GM20431 (cell line): ENCODE measurements around the gene PXYLP1.

Experiments used
- in situ Hi-C: fragments of 300-500 bp; cut with MseI, MboI; formaldehyde crosslinking; loops from one replicate; pipeline ENCODE4 v1.15.0; 2020; ENCODE audit warnings: low sequenced_read_pairs; ENCODE audit not compliant: unreplicated experiment

Gene PXYLP1

DNA sequence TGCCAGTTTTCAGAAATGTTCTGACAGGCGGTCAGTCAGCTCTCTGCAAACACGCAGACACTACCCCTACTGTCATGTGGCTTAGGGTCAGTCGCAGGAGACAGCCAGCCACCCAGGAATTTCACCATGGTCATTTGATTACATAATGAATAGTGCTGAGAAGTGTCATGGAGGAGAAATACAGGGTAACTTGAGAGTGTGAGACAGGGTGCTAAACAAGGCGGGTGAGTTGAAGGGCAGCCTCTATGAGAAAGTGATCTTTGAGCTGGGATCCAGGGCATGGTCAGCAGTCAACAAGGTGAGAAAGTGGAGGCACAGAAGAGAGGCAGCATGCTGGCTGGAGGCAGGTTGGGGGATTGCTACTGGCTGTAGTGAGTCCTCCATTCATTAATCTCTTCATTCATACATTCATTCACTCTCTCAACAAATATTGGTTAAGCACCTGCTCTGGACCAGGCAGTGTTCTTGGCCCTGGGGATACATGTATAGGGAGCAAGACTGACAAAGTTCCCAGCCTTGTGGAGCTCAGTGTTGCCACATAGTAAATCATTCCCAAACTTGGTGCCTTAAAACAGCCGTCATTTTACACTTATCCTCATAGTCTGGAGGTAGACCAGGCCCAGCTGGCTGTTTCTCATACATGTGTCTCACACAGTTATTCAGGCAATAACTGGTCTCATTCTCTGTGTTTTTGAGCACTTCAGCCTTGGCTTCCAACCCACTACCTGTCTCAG lies 14.8 kb downstream of the PXYLP1 start:
- in situ Hi-C loops: no loop called here

DNA sequence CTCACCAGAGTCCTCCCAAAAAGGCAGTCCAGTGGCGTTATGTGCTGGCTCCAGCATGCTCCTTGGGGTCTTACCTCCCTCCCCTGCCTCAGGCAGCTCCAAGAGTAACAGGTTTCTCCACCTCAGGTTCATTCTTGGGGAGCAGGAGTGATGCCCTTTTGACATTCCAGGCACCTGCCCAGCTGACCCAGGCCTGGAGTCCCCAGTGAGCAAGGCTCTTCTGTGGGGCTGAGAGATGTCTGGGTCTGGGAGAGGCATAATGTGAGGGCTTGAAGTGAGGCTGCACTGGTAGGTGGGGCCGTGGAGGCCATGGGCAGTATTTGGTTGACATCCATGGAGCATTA lies 15.3 kb downstream of the PXYLP1 start:
- in situ Hi-C loops: no loop called here

DNA sequence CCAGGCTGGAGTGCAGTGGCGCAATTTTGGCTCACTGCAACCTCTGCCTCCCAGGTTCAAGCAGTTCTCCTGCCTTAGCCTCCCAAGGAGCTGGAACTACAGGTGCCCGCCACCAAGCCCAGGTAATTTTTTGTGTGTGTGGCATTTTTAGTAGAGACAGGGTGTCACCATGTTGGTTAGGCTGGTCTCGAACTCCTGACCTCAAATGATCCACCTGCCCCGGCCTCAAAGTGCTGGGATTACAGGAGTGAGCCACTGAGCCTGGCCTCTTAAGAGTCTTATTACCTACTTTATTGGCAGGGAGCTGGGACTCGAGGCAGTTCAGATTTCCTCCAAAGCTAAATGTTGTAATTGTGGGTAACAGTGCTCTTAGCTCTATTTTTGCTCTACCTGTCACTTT lies 16.4 kb downstream of the PXYLP1 start:
- in situ Hi-C loops: no loop called here

DNA sequence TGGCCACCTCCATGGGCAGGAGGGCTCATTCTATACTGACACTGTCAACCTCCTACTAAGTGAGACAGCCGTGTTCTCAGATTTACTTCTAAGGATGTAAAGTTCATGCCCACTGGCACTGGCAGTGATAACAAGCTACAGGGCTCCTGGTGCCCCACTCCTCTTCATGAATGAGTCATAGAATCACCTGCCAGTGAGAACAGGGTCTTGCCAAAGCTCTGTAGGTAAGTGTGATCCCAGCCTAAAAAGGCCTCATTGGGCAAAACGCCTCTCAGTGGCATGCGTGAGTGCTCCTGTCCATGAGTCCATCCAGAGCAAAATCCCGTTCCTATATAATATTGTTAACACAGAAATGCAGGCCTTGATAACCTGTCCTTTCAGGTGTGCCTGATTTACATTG lies 17.4 kb downstream of the PXYLP1 start:
- in situ Hi-C loops: no loop called here

DNA sequence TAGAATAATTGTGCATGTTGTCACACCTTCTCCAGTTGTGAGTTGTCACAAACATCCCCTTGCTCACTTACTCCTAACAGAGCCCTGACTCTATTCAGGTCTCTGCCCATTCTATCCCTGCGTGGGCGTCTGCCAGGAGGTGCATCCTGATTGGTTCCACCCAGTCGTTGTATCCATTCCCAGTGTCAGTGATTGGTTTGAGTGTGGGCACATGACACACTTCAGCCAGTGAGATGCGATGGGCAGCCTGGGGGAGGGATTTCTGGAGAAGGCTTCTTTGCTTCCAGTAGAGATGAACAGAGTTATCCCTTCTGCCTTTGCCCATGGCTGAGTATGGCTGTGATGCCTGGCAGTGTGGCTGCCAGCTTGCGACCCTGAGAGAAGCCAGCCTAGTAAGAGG lies 18.7 kb downstream of the PXYLP1 start:
- in situ Hi-C loops: no loop called here

DNA sequence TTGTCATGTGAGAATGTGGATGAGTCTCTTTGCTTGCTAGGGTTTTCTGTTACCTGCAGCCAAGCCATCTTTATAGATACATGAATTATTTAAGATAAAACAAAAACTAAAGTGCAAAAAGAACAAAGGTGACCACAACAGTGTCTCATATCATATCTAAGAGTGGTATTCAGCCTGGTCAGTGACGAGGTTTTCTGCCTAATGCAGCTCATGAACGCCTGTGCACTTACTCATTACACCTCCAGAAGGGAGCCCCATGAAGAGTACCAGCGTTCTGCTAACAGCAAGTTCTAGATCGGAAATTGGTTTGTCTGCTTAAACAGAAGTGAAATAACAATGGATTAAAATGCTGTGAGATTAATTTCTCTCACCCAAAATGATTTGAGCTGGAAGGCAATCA lies 19.2 kb downstream of the PXYLP1 start:
- in situ Hi-C loops: no loop called here

DNA sequence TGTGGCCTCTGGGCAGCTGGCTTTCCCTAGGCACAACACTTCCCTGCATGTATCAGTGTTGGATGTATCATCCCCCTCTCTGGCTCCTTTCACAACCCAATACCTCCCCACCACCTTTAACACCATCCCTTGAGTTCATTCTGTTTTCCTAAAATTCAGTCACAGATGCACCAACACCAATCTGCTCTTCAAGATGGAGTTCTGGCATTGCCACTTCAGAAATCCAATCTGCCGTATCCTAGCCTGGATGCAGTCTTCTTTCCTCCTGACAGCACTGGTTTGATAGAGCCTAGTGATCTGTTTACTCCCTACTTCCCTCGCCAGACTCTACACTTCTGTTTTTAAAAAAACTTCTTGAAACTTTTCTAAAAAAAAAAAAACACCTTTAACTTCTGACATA lies 21.7 kb downstream of the PXYLP1 start:
- in situ Hi-C loops: no loop called here

DNA sequence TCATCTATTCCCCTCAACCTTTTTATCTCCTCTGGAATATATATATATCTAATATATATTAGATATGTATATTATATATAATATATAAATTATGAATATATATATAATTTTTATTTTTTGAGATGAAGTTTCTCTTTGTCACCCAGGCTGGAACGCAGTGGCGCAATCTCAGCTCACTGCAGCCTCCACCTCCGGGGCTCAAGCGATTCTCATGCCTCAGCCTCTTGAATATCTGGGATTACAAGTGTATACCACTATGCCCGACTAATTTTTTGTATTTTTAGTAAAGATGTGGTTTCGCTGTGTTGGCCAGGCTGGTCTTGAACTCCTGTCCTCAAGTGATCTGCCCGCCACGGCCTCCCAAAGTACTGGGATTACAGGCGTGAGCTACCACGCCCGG lies 22.2 kb downstream of the PXYLP1 start:
- in situ Hi-C loops: no loop called here

DNA sequence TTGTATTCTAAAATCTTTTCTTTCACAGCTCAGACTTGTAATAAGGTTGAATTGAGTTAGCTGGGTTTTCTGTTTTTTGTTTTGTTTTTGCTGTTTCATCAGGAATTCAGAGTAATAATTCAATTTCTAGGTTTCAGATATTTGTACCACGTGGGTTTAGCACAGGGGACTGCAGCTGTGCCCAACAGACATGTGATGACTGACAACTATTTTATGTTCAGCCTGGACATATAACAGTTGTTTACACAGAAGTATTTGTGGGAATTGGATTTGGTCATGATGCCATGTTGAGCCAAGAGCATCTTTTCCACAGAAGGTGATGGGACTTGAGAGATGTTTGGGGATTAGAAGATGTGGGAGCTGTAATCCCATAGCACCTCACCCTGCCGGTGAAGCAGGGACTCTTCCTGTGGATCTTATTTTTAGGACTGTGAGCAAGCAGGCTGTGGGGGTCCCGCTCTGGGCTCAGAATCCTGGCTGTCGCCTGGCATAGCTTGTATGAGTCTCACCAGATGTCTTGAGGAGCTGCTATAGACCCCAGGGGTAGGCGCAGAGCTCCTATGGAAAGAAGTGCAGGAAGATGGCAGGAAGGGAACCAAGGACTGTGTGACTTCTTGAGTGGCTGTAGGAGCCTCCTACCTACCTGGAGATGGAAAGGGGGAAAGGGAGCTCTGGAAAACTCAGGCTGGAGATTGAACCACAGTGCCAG lies 23.7 kb downstream of the PXYLP1 start:
- in situ Hi-C loops: no loop called here

DNA sequence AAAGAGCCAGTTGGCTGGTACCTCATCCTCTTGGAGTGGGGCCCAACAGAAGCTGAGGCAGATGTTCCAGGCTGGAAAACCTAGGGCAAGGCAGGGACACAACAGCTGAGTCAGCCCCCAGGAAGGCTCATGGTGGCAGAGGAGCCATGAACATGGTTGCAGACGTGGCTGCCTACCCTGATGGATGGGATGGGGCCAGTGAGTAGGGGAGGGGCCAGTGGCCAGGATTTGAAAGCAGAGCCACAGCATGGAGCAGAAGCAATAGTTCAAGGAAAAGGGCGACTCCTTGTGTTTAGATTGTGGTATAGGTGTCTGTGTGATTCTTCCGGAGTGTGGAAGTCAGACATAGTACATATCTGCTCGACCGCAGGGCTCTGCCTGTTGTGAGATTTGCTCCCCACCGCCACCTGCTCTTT lies 24.2 kb downstream of the PXYLP1 start:
- in situ Hi-C loops: no loop called here

DNA sequence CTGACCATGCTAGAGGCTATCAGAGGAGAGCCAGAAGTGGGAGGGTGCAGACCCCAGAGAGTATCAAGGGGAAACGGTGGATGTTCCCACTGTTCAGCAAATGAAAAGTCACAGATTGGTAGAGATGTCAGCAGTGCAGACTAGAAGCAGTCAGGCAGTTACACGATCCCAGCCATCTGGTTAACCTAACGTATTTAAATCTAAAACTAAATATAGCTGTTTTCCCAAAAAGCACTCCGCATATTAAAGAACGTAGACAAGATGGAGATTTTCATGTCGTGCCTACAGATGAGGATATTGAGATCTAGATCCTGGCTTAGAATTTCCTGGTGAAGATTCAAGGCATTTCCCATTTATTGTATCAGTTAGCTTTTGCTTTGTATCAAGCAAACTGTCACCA lies 25.2 kb downstream of the PXYLP1 start:
- in situ Hi-C loops: no loop called here

DNA sequence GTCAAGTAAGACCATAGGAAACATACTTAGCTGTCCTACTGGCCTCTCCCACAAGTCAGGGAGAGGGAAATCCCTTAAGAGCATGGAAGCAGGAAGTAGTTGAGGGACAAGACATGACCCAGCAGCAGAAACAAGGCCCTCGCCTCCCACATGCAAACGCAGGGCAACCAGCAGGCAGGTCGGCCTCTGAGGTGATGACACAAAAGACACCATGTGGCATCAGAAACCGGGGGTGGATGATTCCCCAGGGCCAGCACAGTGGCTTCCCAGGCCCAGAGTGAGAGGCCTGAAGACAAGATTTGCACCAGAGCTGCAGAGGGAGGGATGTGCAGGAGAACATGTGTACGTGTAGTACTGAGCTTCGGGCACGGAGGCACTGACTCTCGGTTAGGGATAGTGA lies 26.3 kb downstream of the PXYLP1 start:
- in situ Hi-C loops: no loop called here

DNA sequence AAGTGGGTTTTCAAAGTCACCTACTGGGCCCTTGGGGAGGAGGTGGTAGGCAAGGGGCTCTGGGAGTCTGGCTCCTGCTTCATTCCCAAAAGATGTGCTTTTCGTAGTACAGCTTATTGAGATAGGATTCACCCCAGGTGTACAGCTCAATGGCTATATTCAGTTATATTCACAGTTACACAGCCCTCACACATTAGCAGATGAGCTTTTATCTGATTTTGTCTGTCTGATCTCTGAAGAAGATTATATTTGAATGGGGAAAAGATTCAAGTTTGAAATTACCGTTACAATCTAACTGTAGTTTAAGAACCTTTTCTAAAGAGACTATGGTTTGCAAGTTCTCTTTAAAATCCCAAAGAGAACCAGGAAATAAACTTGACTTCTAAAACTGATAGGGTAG lies 27.3 kb downstream of the PXYLP1 start:
- in situ Hi-C loops: no loop called here

DNA sequence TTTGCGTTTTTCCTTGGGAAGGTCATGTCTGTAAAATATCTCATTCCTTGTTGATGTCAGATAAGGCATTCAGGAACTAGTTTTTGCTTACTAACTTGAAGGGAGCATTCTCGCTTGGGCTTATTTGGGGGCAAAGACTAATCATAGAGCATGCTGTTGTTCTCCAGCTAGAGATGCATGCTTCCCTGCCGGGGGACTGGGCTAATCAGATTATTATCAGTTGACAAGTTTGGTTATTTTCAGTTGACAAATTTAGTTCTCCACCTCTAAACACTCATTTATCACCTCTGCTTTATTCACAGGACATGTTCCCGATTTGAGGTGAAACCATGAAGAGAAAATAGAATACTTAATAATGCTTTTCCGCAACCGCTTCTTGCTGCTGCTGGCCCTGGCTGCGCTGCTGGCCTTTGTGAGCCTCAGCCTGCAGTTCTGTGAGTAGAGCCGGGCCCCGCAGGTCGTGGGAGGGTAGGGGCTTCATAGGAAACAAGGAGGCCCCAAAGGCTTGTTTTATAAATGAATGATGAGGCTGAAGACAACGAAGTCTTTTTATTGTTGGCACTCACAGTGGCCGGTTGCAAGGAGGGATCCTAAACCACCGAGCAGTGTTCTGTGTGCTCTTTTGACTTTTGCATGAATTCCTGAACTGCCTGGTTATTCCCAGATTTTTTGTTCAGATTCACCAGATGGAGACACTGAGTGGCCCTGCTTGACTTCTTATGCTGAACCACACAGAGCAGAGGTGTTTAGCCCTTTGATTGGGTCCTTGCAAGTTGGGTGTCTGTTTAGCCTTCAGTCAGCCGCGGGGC lies 28.4 kb downstream of the PXYLP1 start:
- in situ Hi-C loops: no loop called here

DNA sequence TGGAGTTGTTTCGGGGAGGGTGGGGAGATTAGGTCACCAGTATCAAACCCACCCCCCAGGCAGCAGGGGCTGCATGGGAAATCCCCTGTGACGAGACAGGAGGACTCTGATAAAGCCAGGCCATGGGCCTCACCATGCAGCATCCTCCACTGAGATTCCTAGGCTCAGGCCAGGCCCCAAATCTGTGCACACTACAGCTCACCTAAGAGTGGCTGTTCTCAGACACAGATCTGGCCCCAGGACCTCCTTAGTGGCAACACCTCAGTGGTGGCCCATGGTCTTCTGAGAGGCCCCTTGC lies 29.0 kb downstream of the PXYLP1 start:
- in situ Hi-C loops: no loop called here

DNA sequence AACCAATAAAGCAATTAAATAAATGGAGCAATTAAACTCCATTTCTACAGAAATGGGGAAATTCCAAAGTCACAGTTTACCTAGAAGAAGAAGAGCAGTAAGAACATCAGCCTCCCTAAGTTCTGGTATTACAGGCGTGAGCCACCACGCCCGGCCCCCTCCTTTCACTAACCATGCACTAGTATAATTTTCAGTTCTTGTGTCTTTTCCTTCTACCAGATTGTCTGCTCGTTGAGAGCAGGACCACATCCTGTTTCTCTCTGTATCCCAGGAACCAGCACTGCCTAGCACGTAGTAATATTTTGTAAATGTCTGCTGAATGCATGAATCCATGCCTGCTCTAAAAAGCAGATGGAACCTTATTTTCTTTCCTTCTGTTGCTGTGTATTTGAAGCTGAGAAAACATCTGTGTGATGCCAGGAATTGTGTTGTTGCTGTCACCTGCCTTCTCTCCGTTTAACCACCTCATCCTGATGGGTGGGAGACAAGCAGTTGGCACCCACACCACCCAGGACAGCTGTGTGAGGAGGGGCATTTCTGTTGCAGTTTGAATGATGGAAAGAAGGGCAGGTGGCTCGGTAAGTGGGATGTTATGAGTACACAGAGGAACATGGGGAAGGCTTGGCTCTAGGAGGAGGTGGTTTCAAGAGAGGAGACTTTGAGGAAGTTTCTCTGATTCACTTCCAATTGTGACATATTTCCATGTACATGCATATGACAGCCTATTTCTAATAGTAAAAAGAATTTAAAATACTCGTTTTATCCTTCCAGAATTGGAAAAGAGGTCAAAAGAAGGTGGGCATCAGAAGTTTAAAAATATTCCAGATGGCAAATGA lies 30.1 kb downstream of the PXYLP1 start:
- in situ Hi-C loops: no loop called here

DNA sequence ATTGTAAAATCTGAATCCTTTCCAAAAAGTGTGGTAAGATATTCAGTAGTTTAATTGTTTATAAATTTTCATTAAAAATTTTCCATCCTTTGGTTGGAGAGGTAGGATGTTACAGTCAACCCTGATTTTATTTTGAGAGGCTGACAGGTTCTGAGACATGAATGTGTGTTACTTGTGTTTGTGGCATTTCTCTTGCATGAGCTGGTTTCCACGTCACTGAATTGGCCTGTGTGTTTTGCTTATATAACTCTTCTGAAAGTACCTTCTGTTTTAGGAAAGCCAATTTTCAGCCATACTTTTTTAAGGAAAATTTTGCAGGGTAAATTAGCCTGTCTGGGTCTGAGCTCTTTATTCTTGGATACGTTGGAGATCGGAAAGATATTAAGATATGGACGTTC lies 30.7 kb downstream of the PXYLP1 start:
- in situ Hi-C loops: no loop called here

DNA sequence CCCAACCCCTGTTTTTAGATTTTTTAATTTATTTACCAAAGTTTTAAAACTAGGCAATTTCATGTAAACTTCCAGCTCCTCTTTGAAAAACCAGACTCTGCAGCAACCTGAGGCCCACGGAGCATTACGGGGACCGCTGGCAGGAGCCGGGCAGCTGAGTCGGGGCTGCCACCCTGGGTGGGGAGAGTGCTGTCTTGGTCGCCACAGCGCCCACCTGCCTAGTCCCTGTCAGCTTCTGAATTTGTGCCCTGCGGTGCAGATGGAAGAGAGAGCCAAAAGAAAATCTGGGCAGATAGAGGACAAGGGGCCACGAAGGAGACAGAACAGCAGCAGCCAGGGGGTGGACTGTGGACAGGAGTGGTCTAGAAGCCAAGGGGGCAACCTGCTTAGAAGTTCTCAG lies 34.6 kb downstream of the PXYLP1 start:
- in situ Hi-C loops: no loop called here

DNA sequence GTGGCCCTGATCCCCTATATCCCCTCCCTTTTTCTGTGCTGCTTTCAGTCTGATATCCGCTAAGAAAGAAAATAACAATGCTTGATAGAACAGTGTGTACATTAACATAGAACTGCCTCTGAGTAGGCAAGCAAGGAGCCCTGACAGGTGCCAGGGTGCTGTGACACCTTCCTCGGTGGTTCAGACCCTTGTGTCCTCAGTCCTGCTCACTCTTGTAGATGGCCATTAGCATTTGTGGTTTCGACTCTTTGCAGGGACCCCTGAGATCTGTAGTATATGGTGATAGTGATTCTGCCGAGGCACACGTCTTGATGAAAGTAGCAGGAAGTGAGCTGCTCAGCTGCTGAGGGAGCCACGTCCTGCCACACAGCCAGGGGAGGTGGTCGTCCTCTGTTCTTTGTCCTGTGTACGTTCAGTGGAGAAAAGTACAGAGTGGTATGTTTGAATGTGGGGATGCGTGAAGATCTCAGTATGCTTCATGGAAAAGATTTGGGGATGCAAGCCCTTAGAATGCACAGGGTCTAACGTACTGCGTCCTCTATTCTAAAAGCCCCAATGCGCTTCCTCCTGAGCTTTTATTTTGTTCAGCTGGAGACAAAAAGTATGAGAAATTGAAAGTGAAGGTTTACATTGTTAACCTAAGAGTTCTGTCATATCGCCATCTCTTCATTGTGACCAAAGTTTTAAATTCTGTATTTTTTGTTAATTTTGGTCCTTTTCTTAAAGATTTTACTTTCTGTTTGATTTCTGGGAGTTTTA lies 35.4 kb downstream of the PXYLP1 start:
- in situ Hi-C loops: no loop called here

DNA sequence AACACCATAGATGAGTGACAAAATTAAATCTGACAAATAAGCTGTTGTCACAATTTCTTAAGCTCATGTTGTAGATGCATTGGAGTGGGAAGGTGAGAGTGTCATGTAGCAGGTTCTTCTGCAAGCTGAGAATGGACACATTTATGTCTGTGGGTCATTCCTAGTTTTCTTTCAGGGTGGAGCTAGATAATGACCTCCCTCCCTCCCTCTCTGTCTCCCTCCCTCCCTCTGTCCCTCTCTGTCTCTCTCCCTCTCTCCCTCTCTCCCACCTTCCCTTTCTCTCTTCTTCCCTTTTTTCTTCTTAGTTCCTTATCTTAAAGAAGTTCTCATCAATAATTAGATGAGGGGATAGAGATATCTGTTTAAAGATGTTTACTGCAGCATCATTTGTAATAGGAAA lies 36.0 kb downstream of the PXYLP1 start:
- in situ Hi-C loops: no loop called here
